H9 (cell line): ENCODE data around the gene GPR150. TPM values are rescaled to one million over a fixed set of nuclear protein-coding genes. Genes with fewer than 3 reads are reported as not detected.

Source experiments
- DNase-seq: peaks from one replicate; pipeline ENCODE4 v3.0.0-alpha.2; 2017
- H2AFZ ChIP-seq: one replicate; pipeline ENCODE4 v1.6.1; 2013; ENCODE audit warnings: mild to moderate bottlenecking, low read length, control low read depth, moderate library complexity
- H2AK5ac ChIP-seq: 2 replicates; pipeline ENCODE4 v1.6.1; 2013; ENCODE audit warnings: low read length, control low read depth, mixed read lengths; ENCODE audit not compliant: insufficient read length
- H2BK120ac ChIP-seq: one replicate; pipeline ENCODE4 v1.6.1; 2013; ENCODE audit warnings: low read depth, mild to moderate bottlenecking, low read length, control low read depth, inconsistent platforms; ENCODE audit not compliant: poor library complexity, severe bottlenecking
- H2BK12ac ChIP-seq: 2 replicates; pipeline ENCODE4 v1.6.1; 2013; ENCODE audit warnings: low read length, control low read depth, mixed read lengths, low read depth; ENCODE audit not compliant: insufficient read length
- H2BK15ac ChIP-seq: 2 replicates; pipeline ENCODE4 v1.6.1; 2013; ENCODE audit warnings: low read depth, low read length, control low read depth
- H2BK20ac ChIP-seq: one replicate; pipeline ENCODE4 v1.6.1; 2013; ENCODE audit warnings: low read depth, mild to moderate bottlenecking, low read length, control low read depth, inconsistent platforms; ENCODE audit not compliant: poor library complexity, severe bottlenecking
- H2BK5ac ChIP-seq: 2 replicates; pipeline ENCODE4 v1.6.1; 2013; ENCODE audit warnings: low read length, control low read depth, mixed read lengths; ENCODE audit not compliant: insufficient read length
- H3K14ac ChIP-seq: 2 replicates; pipeline ENCODE4 v1.6.1; 2013; ENCODE audit warnings: low read length, control low read depth; ENCODE audit not compliant: insufficient read depth
- H3K18ac ChIP-seq: 2 replicates; pipeline ENCODE4 v1.6.1; 2013; ENCODE audit warnings: low read depth, mild to moderate bottlenecking, mixed read lengths, low read length, control low read depth; ENCODE audit not compliant: insufficient read length
- H3K23ac ChIP-seq: 2 replicates; pipeline ENCODE4 v1.6.1; 2013; ENCODE audit warnings: low read length, control low read depth, mixed read lengths, low read depth; ENCODE audit not compliant: insufficient read length
- H3K23me2 ChIP-seq: 2 replicates; pipeline ENCODE4 v1.6.1; 2013; ENCODE audit warnings: low read depth, mild to moderate bottlenecking, mixed read lengths, low read length, control low read depth; ENCODE audit not compliant: insufficient read length, poor library complexity, severe bottlenecking
- H3K27ac ChIP-seq: 2 replicates; pipeline ENCODE4 v1.5.1; 2013; ENCODE audit warnings: low read length, control low read depth, mixed read lengths, low read depth; ENCODE audit not compliant: insufficient read length
- H3K27me3 ChIP-seq: 2 replicates; pipeline ENCODE4 v1.6.1; 2013; ENCODE audit warnings: low read length, control low read depth, inconsistent platforms; ENCODE audit not compliant: insufficient read depth
- H3K4ac ChIP-seq: 2 replicates; pipeline ENCODE4 v1.6.1; 2013; ENCODE audit warnings: low read depth, mild to moderate bottlenecking, control low read depth, inconsistent platforms, low read length, moderate library complexity
- H3K4me1 ChIP-seq: 2 replicates; pipeline ENCODE4 v1.6.1; 2013; ENCODE audit warnings: low read length, control low read depth, inconsistent platforms; ENCODE audit not compliant: insufficient read depth
- H3K4me2 ChIP-seq: 2 replicates; pipeline ENCODE4 v1.6.1; 2013; ENCODE audit warnings: low read length, control low read depth, mixed read lengths; ENCODE audit not compliant: insufficient read length, insufficient read depth
- H3K56ac ChIP-seq: 2 replicates; pipeline ENCODE4 v1.6.1; 2013; ENCODE audit warnings: low read depth, mild to moderate bottlenecking, mixed read lengths, low read length, control low read depth; ENCODE audit not compliant: insufficient read length
- H3K79me1 ChIP-seq: 2 replicates; pipeline ENCODE4 v1.6.1; 2013; ENCODE audit warnings: low read depth, mild to moderate bottlenecking, moderate library complexity, low read length, control low read depth, inconsistent platforms; ENCODE audit not compliant: insufficient read depth, poor library complexity, severe bottlenecking
- H3K79me2 ChIP-seq: 2 replicates; pipeline ENCODE4 v1.6.1; 2013; ENCODE audit warnings: low read length, control low read depth, inconsistent platforms; ENCODE audit not compliant: insufficient read depth
- H3K9ac ChIP-seq: 2 replicates; pipeline ENCODE4 v1.6.1; 2013; ENCODE audit warnings: low read length, control low read depth, mixed read lengths; ENCODE audit not compliant: insufficient read length; ENCODE audit errors: extremely low read depth
- H3K9me3 ChIP-seq: one replicate; pipeline ENCODE4 v1.6.1; 2013; ENCODE audit warnings: low read depth, low read length, inconsistent platforms; ENCODE audit not compliant: control insufficient read depth
- H3T11ph ChIP-seq: one replicate; pipeline ENCODE4 v1.6.1; 2013; ENCODE audit warnings: mild to moderate bottlenecking, low read length, control low read depth, inconsistent platforms
- H4K20me1 ChIP-seq: one replicate; pipeline ENCODE4 v1.6.1; 2013; ENCODE audit not compliant: control insufficient read depth, insufficient read length, insufficient read depth
- H4K5ac ChIP-seq: 2 replicates; pipeline ENCODE4 v1.6.1; 2013; ENCODE audit warnings: low read depth, mild to moderate bottlenecking, mixed read lengths, low read length, control low read depth; ENCODE audit not compliant: insufficient read length
- H4K8ac ChIP-seq: replicated peaks from 2 replicates; pipeline ENCODE4 v1.6.1; 2013; ENCODE audit warnings: low read length, control low read depth, mixed read lengths, low read depth; ENCODE audit not compliant: insufficient read length
- H4K91ac ChIP-seq: 2 replicates; pipeline ENCODE4 v1.6.1; 2013; ENCODE audit warnings: low read depth, mild to moderate bottlenecking, moderate library complexity, mixed read lengths, low read length, control low read depth; ENCODE audit not compliant: insufficient read length
- H3K27ac Mint-ChIP-seq, 3 experiments: 2 replicates in 2 of 3; 3 replicates in 1 of 3; pipeline ENCODE4 v1.8.0; 2020 to 2021; ENCODE audit warnings: mixed read lengths in 3 of 3, mild to moderate bottlenecking in 1 of 3, moderate library complexity in 1 of 3
- H3K27me3 Mint-ChIP-seq: 2 replicates; pipeline ENCODE4 v1.8.0; 2021; ENCODE audit warnings: low read depth, mild to moderate bottlenecking, moderate library complexity, mixed read lengths
- H3K36me3 Mint-ChIP-seq, 3 experiments: 2 replicates in 2 of 3; 3 replicates in 1 of 3; pipeline ENCODE4 v1.8.0; 2020 to 2021; ENCODE audit warnings: low read depth in 3 of 3, mixed read lengths in 3 of 3; ENCODE audit not compliant: insufficient read depth in 1 of 3
- H3K4me1 Mint-ChIP-seq, 2 experiments: 2 replicates each; pipeline ENCODE4 v1.8.0; 2020; ENCODE audit warnings: mixed read lengths in 2 of 2
- H3K4me3 Mint-ChIP-seq, 2 experiments: 2 replicates in 1 of 2; 3 replicates in 1 of 2; pipeline ENCODE4 v1.8.0; 2020 to 2021; ENCODE audit warnings: mild to moderate bottlenecking in 2 of 2, mixed read lengths in 2 of 2, moderate library complexity in 1 of 2
- H3K9me3 Mint-ChIP-seq, 2 experiments: 2 replicates in 1 of 2; 3 replicates in 1 of 2; pipeline ENCODE4 v1.8.0; 2020; ENCODE audit warnings: mild to moderate bottlenecking in 2 of 2, mixed read lengths in 2 of 2, moderate library complexity in 1 of 2
- WGBS: extraction: QIAGEN DNeasy Blood & Tissue Kit; methylation state at CpG from one replicate; pipeline ENCODE4 v1.1.7; 2013; ENCODE audit warnings: missing lambda C conversion rate, low lambda C conversion rate, mixed read lengths; ENCODE audit not compliant: insufficient read length; ENCODE audit errors: extremely low coverage; 5-methylcytosine and 5-hydroxymethylcytosine counted together
- total RNA-seq: library from RNA; stranded (reverse); gene quantifications from 2 replicates; pipeline ENCODE4 v1.2.1, GENCODE V29; 2021
- TF ChIP-seq, protein P1 (sequence below): fragments of 200-600 bp; sonication (generic); conservative IDR thresholded peaks from 3 replicates; pipeline ENCODE4 v1.8.0; 2021; ENCODE audit warnings: antibody characterized with exemption, mild to moderate bottlenecking

Gene GPR150
- total RNA-seq, 1 experiment from 2014 or later: not detected

DNA sequence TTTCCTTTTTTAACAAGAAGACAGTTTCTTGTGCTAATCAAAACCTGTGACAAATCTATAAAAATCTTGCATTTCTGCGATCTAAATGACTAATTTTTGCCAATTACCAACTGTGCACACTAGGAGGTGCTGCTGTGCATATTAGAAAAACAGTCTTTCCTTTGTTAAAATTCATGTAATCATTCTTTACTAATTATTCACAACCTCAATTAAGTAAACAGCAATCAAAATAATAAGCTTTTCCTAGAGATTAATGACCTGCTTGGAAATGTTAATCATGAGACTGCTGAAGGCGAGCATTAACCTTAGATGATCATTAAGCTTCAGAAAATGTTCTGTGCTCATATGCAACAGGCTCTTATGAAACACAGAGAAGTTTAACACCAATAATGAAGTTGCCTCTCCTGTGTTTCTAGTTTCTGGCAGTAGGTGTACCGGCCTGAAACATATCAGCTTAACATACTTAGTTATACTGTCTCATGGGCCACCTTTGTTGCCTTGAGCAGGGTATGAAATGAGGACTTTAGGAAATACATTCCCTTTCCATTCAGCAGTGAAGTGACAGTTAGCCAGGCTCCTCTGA is 44.4 kb downstream of the GPR150 start:
- Histone ChIP-seq H2AK5ac (no peak overlapping the region), H4K20me1 (no peaks in the 10 kb centered on the region), H4K5ac (no peak overlapping the region), H3K4me2 (no peak overlapping the region), H2BK12ac (no peak overlapping the region), H3K56ac (no peak overlapping the region), H2BK120ac (no peak overlapping the region), H2BK20ac (no peak overlapping the region), H3K79me1 (no peaks in the 10 kb centered on the region), H3K9ac (no peak overlapping the region), H3K14ac (no peak overlapping the region), H4K91ac (no peak overlapping the region), H2BK5ac (no peak overlapping the region), H2AFZ (no peak overlapping the region), H4K8ac (no peak overlapping the region), H3K4me1 (no peaks in the 10 kb centered on the region; the same call in 1 of the 2 replicates), H3K23ac (no peak overlapping the region), H2BK15ac (no peak overlapping the region), H3K18ac (no peak overlapping the region), H3K79me2 (no peaks in the 10 kb centered on the region), H3K4ac (no peak overlapping the region), H3K23me2 (no peaks in the 10 kb centered on the region), H3K27me3 (no peaks in the 10 kb centered on the region), H3T11ph (no peak overlapping the region), H3K27ac (no peak overlapping the region), H3K9me3 (no peaks in the 10 kb centered on the region)
- no peak for DNase-seq
- TF ChIP-seq, protein P1, sequence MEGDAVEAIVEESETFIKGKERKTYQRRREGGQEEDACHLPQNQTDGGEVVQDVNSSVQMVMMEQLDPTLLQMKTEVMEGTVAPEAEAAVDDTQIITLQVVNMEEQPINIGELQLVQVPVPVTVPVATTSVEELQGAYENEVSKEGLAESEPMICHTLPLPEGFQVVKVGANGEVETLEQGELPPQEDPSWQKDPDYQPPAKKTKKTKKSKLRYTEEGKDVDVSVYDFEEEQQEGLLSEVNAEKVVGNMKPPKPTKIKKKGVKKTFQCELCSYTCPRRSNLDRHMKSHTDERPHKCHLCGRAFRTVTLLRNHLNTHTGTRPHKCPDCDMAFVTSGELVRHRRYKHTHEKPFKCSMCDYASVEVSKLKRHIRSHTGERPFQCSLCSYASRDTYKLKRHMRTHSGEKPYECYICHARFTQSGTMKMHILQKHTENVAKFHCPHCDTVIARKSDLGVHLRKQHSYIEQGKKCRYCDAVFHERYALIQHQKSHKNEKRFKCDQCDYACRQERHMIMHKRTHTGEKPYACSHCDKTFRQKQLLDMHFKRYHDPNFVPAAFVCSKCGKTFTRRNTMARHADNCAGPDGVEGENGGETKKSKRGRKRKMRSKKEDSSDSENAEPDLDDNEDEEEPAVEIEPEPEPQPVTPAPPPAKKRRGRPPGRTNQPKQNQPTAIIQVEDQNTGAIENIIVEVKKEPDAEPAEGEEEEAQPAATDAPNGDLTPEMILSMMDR: peak; percentile 85
- no peaks in the 10 kb centered on the region for H3K36me3 Mint-ChIP-seq
- H3K4me3 Mint-ChIP-seq: no peak overlapping the region
- peaks cover 9 to 10% of the 10 kb centered on the region in 2 experiments; a peak in 3 of 4 replicates for H3K4me1 Mint-ChIP-seq
- H3K9me3 Mint-ChIP-seq: no peaks in the 10 kb centered on the region
- H3K27me3 Mint-ChIP-seq: no peaks in the 10 kb centered on the region
- no CpG with 5 or more reads among the region's 3 CpGs for WGBS
- H3K27ac Mint-ChIP-seq: no peak overlapping the region
